ENCODE measurements around the gene PCNX4.
A peak's percentile ranks its signal among the peaks of the same experiment; 100 is the strongest.

PCNX4 gene

DNA sequence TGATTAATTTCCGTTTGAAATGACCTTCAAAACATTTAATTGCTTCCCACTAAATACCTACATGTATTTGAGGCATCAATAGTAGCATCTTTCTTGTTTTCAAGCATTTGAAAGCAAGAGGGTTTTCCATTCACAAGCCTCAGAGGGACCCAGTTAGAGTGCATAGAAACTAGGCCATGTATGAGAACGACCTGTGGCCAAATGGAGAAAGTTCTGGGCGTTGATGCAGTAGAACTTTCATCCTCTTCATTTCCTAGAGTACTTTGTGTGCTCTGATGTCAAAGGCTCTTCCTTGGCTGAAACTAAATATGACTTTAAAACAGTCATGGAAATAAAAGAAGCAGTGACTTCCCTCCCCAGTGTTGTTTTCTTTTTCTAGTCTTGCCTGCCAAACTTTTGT is 74.4 kb downstream of the PCNX4 start:
- peak overlapping the region; percentile 93 for H3K27ac ChIP-seq
- H3K9me3 ChIP-seq (ENCODE audit: severe bottlenecking): peaks cover 12% of the 10 kb centered on the region
- H3K36me3 ChIP-seq: peaks cover 3% of the 10 kb centered on the region; the same call in 1 of the 2 replicates
- 0 out of 2 replicates have a peak overlapping the region, but pooled peaks have one; percentile 81 for H3K4me3 ChIP-seq (ENCODE audit: low read depth, low read length)
- no peak for DNase-seq
- TF ChIP-seq, protein P1, sequence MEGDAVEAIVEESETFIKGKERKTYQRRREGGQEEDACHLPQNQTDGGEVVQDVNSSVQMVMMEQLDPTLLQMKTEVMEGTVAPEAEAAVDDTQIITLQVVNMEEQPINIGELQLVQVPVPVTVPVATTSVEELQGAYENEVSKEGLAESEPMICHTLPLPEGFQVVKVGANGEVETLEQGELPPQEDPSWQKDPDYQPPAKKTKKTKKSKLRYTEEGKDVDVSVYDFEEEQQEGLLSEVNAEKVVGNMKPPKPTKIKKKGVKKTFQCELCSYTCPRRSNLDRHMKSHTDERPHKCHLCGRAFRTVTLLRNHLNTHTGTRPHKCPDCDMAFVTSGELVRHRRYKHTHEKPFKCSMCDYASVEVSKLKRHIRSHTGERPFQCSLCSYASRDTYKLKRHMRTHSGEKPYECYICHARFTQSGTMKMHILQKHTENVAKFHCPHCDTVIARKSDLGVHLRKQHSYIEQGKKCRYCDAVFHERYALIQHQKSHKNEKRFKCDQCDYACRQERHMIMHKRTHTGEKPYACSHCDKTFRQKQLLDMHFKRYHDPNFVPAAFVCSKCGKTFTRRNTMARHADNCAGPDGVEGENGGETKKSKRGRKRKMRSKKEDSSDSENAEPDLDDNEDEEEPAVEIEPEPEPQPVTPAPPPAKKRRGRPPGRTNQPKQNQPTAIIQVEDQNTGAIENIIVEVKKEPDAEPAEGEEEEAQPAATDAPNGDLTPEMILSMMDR (IDR thresholded peaks at IDR 0.05; ENCODE audit: low read depth, low read length): no peak
- no peaks in the 10 kb centered on the region for H3K27me3 ChIP-seq (ENCODE audit: insufficient read depth, low read depth, severe bottlenecking)

DNA sequence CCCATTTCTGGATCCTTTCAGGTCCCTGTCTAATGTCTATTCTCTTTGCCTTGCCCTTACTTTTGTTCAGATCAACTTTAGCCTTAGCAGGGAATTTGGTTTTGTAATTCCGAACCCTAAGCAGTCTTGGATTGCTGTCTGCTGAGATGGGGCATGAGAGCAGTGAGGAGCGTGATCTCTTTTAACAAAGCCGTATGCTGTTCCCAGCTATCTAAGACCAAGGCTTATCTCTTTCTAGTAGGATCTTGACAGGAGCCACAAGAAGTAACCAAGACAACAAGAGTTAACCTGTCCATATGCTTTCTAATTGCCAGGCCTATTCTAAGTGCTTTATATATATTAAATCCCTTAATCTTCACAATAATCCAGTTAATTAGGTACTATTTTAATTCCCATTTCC is 78.0 kb downstream of the PCNX4 start:
- H3K27ac ChIP-seq: peak overlapping the region; percentile 89
- no peaks in the 10 kb centered on the region for H3K27me3 ChIP-seq (ENCODE audit: insufficient read depth, low read depth, severe bottlenecking)
- H3K9me3 ChIP-seq (ENCODE audit: severe bottlenecking): peaks cover 12% of the 10 kb centered on the region
- H3K4me3 ChIP-seq (ENCODE audit: low read depth, low read length): peak overlapping the region; percentile 17; the same call in 1 of the 2 replicates
- TF ChIP-seq, protein P1 (IDR thresholded peaks at IDR 0.05; ENCODE audit: low read depth, low read length): no peak
- 0 out of 2 replicates have a peak, but pooled peaks cover 3% of the 10 kb centered on the region for H3K36me3 ChIP-seq
- DNase-seq: peak; percentile 53

DNA sequence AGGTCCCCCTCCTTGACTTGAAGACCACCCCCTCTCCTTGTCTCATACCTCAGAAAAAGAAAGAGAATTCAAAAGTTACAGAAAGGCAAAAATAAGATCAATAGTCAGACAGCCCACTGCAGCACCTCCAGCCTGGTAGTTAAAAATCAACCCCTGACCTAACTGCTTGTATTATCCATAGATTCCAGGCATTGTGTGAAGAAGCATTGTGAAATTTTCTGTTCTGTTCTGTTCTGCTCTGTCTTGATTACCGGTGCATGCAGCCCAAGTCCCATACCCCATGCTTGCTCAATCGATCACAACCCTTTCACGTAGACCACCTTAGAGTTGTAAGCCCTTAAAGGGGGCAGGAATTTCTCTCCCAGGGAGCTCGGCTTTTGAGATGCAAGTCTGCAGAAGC is 79.2 kb downstream of the PCNX4 start:
- peak overlapping the region; percentile 89 for H3K27ac ChIP-seq
- H3K4me3 ChIP-seq (ENCODE audit: low read depth, low read length): peak overlapping the region; percentile 3; the same call in 1 of the 2 replicates
- H3K9me3 ChIP-seq (ENCODE audit: severe bottlenecking): peaks cover 12% of the 10 kb centered on the region
- TF ChIP-seq, protein P1 (IDR thresholded peaks at IDR 0.05; ENCODE audit: low read depth, low read length): no peak
- H3K36me3 ChIP-seq: no peaks in the 10 kb centered on the region
- DNase-seq: no peak
- H3K27me3 ChIP-seq (ENCODE audit: insufficient read depth, low read depth, severe bottlenecking): no peaks in the 10 kb centered on the region

DNA sequence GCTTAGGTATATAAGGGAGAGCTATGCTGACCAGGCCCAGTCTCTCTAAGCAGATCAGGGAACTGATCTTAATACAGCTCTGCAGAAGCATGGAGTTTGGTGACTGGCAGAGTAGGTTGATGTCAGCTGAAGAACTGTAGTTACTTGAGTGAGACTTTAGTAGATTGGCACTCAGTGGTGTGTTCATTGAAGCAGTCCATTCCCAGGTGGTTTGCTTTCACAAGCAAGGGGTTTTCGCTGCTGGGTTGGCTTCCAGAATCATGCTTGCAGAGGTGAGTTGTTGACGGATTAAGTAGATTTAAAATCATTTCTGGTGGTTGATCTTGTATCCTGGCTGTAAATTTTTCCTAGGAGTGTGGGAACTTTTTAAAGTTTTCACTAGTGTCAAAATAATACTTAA is 80.0 kb downstream of the PCNX4 start:
- Histone ChIP-seq H3K4me3 (ENCODE audit: low read depth, low read length) (no peak overlapping the region), H3K36me3 (no peaks in the 10 kb centered on the region), H3K9me3 (ENCODE audit: severe bottlenecking) (peaks cover 12% of the 10 kb centered on the region), H3K27me3 (ENCODE audit: insufficient read depth, low read depth, severe bottlenecking) (no peaks in the 10 kb centered on the region), H3K27ac (peak overlapping the region; percentile 89)
- TF ChIP-seq, protein P1 (IDR thresholded peaks at IDR 0.05; ENCODE audit: low read depth, low read length): no peak
- DNase-seq: peak; percentile 70

DNA sequence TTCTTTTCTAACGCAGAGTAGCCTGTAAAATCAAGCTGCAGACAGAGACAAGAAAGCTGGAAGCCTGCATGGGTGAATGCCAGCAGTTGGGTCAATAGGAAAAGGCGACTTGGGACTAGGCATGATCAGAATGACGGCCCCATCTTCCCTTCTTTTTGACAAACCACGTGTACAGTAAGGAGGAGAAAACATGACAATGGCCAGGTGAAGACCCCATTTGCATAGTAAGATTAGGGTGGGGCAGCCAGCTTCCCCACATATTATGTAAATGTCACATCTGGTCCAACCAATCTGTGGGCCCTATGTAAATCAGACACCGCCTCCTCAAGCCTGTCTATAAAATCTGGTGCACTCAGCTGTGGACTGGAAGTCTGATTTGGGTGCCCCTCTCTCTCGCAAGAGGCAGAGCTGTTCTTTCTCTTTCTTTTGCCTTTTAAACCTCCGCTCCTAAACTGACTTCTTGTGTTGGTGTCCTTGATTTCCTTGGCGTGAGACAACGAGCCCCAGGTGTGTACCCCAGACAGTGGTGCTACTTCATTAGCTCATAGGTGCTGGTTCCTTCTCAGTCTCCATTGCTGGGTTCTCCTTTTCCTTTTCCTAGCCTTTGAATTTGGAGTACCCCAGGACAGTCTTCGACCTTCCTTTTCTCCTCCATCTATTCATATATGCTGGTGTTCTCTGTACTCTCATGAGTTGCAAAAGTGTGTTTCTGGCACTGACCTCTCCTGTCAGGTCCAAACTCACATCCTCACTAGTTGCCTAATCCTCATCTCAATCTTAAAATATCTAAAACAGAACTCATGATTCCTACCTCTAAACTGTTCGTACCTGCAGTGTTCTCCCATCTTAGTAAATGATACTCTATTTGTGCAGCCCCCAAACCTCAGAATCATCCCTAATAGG is 82.9 kb downstream of the PCNX4 start:
- Histone ChIP-seq H3K4me3 (ENCODE audit: low read depth, low read length) (no peak overlapping the region), H3K36me3 (no peaks in the 10 kb centered on the region), H3K9me3 (ENCODE audit: severe bottlenecking) (peaks cover 16% of the 10 kb centered on the region), H3K27me3 (ENCODE audit: insufficient read depth, low read depth, severe bottlenecking) (no peaks in the 10 kb centered on the region), H3K27ac (no peak overlapping the region)
- no peak for DNase-seq
- TF ChIP-seq, protein P1 (IDR thresholded peaks at IDR 0.05; ENCODE audit: low read depth, low read length): no peak

Measured in WERI-Rb-1 (cell line).